IPS-NIHi7 (cell line): Measurements from ENCODE around the gene MED27.
"Not testable (repeated sequence)": the region's sequence is repeated elsewhere in the genome, so short reads cannot be mapped to it uniquely, and the experiment has no call there.

Experiments used
- DNase-seq: peaks from one replicate; pipeline ENCODE4 v3.0.0; 2012; ENCODE audit warnings: mixed read lengths; ENCODE audit errors: extremely low spot score

The MED27 gene

DNA sequence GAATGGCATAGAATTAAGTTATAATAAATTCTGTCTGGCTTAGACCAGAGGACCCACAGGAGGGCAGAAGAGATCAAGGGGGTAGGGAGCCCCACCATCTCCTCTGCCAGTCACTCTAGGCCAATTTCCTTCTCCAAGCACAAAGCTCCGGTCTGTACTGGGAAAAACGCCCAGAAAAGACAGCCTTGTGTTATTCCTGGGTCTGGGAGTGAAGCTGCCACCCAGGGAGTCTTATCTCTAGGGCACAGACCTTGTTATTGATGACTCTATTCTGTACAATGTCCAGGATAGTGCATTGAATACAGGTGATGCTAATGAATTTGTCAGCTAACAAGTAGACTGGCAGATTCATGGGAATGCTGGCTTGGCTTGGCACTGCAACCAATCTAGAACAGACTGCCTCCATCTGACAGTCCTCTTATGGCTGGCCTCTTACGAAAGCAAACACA, 60.7 kb downstream of the MED27 start:
- DNase-seq: no peak

DNA sequence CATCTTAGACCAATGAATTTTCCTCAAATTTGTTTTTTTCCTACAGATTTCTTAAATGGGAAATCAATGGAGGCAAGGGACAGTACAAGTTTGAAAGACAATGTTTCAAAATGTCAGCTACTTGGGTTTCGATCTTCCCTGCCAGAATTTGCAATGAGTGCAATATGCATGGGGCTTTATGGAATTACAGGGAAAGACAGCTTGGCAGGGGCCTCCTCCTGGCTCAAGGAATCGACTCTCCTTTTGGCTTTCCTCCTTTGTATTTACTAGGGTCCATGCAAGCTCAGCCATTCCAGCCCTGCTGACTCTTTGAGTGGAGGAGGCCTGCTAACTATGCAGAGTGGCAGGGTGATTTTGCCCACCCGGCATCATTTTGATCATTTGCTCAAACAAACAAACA, 63.2 kb downstream of the MED27 start:
- no peak for DNase-seq

DNA sequence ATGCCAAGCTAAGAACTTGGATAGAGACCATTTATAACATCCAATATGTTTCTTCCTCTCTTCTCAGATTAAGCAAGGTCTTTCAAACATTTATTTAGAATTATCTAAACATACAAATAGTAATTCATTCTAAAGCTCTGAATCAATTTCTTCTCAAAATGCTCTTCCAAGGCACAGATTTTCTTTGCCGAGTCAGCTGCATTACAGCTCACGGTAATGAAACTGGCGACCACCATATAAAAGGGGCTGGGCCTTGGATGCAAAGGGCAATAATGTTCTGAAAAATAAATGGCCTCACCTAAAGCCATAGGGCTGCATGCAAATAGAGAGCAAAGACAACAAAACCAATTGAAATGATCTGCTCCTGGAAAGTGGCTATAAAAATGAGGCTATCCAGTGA, 63.8 kb downstream of the MED27 start:
- DNase-seq: no peak

DNA sequence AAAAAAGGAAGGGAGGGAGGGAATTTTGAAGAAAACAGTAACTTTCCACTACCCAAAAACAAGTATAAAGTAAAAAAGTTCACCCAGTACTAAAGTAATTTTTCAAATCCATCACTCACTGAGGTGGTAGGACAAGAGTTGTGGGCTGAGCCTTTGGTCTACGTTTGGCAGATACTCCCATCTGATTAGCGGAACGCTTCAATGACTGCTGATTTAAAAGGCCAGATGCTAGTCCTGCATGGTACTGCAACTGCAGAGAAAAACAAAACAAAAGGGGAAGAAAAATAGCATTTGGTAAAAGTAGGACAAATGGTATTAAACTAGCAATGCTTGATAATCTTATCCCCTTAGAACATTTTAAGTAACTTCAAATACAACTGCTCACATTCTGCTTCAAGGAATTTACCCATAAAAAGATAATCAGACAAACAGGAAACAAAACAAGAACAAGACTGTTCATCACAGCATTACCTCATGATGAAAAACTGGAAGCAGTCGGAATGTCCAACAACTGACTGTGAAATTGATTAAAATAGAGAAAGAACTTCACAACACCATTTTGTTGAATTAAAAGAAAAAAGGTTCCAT, 65.4 kb downstream of the MED27 start:
- DNase-seq: no peak

DNA sequence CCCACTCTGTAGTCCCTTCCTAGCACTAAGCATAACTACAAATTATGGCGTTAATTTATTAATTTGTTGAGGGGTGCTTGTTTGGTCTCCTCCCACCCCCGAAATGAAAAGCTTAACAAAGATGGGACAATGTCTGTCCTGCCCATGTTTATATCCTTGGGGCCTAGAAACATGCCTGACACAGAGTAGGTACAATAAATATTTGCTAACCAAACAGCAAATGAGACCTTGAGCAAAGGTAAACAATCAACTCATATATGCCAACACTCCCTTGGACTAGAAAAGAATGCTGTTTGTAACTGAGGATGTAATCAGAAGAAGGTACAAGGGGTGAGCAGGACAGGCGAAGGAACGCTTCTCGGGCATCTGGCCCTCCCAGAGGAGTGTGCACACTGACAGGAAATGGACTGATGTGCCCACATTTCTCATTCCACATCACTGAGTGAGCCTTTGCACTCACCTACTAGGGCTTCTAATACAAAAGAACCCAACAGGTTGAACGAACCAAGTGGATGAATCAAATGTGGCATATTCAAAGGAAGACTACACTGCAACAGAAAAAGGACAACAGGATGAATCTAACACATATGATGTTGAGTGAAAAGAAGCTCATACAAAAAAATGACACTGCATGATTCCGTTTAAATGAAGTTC, 66.8 kb downstream of the MED27 start:
- no peak for DNase-seq

DNA sequence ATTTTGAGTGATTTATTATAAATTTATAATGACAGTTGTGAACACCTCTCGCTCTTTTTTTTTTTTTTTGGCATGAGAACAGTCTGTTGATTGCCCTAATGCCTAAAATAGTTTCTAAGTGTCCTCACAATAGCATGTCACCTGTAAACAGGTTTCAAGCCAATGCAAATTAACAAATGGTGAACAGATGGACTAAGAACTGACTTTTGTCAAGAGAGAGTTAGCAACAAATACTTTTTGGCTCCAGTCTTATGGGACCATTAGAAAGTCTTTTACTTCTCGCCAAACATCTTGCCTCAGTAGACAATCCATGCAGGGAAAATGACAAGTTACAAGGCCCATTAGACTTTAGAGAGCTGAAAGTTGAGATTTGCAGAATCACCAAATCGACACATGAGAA, 67.8 kb downstream of the MED27 start:
- no peak for DNase-seq

DNA sequence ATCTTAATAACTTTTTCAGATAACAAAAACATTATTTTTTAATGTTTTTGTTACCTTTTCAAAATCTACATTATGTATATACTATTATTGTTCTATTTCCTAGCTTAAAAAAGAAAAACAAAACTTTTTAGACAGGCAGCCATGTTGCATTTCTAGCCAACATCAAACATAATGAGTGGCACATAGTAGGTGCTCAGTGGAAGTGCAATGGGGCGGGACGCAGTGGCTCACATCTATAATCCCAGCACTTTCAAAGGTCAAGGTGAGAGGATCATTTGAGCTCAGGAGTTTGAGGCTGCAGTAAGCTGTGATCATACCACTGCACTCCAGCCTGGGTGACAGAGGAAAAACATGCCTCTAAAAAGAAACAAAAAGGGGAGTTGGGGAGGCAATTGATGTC, 68.4 kb downstream of the MED27 start:
- DNase-seq: no peak

DNA sequence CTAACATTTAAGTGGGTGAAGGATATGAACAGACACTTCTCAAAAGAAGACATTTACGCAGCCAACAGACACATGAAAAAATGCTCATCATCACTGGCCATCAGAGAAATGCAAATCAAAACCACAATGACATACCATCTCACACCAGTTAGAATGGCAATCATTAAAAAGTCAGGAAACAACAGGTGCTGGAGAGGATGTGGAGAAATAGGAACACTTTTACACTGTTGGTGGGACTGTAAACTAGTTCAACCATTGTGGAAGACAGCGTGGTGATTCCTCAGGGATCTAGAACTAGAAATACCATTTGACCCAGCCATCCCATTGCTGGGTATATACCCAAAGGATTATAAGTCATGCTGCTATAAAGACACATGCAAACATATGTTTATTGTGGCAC, 69.5 kb downstream of the MED27 start:
- not testable (repeated sequence) for DNase-seq

DNA sequence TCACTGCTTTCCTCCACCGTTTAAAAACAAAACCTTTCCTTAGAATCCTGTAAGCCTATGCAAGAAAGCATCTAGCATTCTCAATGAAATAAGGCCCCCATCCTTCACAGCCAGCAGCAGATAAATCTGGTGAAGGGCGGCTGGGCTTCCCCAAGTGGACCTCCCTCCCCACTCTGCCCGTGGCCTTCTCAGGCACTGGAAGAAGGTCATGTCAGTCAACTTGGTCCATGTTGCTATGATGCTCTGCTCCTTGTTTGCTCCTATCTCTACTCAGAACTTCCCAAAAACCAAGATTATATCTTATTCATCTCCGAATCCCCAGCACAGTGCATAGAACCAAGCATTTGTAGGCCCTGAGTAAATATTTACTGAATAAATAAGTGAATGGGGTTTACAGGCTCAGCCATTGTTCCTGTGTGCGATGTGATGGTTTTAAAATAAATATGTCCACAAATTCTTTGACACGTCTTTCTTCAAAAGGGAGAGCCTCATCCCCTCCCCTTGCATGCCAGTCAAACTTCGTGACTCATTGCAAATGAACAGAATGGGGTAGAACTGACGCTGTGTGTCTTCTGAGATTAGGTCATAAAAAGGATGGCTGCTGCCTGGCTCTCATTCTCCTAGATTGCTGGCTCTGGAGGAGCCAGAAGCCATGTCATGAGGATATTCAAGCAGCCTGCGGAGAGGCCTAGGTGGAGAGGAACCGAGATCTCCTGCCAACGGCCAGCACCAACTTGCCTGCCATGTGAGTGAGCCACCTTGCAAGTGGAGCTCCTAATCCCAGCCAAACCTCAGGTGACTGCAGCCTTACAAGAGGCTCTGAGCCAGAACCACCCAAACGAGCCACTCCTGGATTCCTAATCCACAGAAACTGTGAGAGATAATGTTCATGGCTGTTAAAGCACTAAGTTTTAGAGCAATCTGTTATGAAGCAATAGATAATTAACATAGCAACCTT, 70.5 kb downstream of the MED27 start:
- no peak for DNase-seq

DNA sequence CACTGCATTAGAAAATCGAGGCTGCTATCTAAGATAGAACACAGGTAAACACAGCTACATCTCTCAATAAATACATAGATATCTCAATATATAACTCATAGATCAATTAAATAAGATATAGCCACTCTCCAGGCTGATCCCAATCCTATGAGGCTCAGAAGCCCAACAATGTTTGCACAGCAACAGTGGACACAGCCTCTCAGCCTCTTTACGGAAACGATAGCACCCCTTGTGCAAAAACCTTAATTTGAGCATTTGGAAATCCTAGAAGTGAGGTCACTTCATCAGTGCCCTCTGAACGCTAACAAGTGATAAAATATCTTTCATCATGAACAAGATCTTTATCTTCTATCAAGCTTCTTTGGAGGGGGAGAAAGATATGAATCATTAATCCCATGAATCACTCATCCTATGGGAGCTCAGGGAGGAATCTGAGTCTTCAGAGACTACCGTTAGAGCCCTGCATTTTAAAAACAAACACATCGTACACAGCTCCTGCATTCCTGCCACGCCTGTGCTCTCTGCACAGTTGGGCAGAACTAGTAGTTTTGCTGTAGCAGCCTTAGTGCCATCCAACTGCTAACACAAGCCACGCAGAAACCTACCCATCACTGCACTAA, 71.4 kb downstream of the MED27 start:
- DNase-seq: no peak

DNA sequence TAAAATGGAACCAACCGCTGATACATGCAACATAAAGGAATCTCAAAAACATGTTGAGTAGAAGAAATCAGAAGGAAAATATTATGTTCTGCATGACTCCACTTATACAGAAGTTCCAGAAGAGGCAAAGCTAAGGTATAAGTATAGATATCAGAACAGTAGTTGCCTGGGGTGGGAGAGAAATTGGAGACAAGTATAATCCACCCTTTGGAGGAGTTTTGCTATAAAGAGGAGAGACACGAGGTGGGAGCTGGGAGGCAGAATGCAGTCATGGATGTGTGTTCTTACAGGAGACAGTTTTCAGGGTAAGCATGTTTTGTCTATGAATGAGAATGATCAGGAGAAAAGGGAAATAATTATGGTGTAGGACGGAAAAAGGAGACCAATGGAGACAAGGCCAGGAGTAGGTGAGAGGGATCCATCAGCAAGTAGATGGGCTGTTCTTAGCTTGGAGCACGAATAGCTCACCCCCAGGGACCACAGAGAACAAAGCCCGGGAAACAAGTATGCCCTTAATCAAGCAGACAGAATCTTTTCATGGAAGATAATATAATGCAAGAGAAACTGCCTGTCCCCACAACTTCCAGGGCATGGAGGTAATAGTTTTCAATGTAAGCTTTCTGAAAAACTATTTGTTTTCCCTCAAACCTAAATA, 72.2 kb downstream of the MED27 start:
- no peak for DNase-seq

DNA sequence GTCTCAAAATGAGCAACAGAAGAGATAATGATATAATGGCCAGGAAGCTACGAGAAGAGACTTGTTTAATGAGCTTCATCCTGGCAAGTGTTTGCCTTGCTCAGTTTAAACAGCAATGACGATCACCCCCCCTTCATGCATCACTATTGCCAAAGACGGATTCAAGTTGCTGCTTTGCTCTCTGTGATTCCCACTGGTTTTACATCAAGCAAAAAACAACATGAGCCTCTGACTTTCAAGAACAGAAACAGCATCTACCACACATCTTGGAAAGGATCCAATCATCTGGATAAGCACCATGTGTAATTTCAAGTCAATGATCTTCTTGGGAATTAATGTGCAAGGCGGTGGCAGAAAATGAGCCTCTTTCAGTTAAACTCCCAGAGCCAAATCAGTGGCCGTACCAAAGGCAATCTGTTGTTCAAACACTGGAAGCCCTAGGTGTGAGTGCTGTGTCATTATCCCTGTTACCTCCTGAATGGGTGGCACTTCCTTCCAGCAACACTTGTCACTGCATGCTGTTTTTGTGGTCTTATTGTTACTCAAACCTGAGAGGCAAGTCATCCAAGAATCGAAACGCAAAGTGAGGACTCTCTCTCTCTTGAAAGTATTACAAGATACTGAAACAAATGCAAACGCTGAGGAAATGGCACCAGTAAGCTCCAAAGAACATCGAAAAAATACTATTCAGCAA, 72.8 kb downstream of the MED27 start:
- peak; percentile 48 for DNase-seq

DNA sequence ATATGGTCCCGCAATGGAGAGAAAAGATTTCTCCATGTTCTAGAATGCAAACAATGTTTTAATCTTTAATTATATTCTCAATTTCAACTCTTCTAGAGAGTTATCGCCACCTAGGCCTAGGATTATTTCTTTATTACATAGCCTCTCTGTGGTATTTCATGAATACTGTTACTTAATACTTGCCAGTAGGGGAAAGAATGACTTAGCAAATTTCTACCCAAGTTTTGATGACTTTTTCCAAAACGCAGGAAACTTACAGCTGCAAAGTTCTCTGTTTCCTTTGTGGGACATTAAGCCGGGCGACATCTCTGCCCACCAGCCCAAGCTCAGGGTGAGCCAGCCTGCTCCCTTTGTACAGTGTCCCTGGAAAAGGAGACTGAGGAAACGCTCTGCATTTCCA, 73.8 kb downstream of the MED27 start:
- no peak for DNase-seq

DNA sequence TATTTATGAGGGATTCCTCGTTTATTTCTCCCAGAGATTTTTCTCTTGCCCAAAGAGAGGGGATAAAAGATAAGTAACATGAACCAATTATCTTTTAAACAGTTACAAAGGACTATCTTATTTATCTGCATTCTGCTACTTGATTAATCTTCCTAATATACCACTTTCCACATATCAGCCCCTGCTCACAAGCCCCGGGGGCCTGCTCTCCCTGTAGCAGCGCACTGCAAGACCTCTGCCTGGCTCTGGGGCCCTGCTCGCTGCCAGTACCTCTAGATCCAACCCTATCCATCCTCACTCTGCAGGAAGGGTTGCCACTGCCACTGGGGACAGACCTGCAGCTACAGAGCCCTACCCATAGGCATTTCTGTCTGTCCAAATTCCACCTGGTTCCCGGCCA, 75.3 kb downstream of the MED27 start:
- DNase-seq: no peak

DNA sequence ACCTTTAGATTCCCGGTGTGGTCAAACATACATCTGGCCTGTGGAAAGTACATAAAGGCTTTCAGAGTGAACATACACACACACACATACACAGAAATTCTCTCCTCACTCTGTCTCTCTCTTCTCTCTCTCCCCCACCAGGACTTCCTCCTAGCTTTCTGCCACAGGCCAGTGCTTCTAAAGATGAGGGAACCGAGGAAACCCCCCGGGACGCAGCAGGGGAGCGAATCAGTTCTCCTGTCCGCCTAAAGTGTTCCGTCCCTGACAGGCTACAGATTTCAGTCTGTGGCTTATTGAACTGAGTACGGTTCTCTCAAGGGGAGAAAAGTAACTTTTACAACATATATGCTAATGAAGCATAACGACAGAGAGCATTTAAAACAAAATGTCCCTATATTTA, 75.8 kb downstream of the MED27 start:
- DNase-seq: no peak

DNA sequence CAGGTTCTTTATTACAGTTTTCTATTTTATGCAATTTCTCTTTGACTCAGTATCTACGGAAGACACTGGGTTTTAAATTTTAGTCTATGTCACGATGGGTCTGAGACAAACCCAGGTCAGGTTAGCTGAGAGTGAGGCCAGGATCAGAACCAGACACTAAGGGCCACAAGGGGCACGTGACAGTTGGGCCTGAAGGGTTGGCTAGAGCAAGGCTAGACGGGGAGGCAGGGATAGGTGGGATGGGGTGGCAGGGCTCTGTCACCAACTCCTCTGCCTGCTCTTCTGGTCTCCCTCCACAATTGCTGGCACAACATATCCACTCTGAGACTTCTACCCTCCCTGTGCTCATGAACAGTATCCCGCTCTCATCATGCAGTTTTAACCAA, 76.4 kb downstream of the MED27 start:
- no peak for DNase-seq

DNA sequence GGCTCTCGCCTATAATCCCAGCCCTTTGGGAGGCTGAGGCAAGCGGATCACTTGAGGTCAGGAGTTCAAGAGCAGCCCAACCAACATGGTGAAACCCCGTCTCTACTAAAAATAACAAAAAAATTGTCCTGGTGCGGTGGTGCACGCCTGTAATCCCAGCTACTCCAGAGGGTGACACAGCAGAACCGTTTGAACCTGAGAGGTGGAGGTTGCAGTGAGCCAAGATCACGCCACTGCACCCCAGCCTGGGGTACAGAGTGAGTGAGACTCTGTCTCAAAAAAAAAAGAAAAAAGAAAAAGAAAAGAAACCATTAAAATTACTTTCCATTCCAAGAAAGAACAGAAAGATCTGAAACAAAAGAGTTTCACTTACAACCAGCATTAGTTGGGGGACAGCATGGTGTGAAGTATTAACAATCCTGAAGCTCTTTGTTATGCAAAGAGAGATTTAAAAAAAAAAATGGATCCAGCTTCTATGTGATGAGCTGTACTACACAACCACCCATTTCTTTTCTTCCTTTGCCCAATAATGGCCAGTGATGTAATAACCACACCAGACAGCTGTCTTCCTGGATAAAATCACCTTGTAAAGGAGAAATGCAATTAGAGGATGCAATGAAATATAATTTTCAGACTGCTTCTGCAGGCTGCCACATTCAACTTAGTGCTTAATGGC, 76.9 kb downstream of the MED27 start:
- no peak for DNase-seq

DNA sequence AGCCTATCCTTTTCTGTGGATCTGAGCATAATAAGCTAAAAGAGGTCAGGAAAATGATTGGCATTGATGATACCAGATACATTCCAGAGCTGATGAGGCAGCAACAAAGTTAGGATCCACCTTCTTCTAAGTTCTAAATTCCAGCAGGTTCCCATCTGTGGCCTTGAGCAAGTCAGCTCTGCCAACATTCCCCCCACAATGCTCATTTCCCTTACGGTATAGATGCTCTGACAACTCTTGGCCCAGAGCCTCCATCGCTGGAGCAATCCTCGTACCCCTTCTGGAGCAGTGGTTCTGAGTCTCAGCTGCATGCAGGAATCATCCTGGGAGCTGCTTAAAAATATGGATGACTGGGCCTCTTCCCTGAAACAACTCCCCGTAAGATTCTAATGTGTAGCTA, 78.1 kb downstream of the MED27 start:
- DNase-seq: no peak

DNA sequence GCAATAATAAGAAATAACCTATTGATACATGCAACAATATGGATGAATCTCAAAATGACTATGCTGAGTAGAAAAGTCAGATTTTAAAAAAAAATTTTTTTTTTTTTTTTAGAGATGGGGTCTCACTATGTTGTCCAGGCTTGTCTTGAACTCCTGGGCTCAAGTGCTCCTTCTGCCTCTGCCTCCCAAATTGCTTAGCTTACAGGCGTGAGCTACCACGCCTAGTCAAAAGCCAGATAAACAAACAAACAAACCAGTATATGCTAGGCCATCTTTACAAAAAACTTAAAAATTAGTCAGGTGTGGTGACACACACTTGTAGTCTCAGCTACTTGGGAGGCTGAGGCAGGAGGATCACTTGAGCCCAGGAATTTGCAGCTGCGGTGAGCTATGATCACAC, 79.0 kb downstream of the MED27 start:
- no peak for DNase-seq

DNA sequence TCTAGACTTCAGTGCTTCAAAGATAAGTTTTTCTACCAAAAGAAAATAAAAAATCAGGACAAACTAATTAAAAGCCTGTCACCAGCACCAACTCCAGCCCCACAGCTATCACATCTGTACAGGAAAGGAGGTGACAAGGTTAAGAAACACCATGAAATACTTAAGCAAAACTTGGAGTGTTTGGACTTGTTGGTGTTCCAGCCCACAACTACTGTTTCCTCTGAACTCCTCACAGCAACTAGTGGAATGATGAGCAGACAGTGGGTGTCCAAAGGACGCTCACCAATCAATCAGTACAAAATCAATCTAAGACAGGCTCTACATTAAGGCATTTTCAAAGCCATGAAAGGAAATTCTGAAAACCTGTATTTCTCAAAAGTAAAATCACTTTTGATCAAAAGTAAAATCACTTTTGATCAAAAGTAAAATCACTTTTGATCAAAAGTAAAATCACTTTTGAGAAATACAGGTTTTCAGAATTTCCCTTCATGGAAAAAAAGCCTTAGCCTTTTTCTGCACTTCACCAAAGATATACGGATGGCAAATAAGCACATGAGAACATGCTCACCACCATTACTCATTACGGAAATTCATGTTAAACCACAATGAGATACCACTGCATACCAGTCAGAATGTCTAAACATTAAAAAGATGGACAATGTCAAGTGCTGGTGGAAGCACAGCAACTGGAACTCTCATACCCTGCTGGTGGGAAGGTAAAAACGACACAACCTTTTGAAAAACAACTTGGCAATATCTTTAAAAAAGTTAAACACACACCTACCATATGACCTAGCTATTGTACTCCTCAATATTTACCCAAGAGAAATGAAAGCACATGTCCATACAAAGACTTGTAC, 79.7 kb downstream of the MED27 start:
- DNase-seq: no peak
